ENCODE data around the gene CACNA1G. TPM values are rescaled to one million over a fixed set of nuclear protein-coding genes. Genes with fewer than 3 reads are reported as not detected.

The CACNA1G gene
- total and polyA plus RNA-seq, 2 donors (not counting 3 experiments of a cell fraction or from before 2014, with no cell fraction given) = not detected

DNA sequence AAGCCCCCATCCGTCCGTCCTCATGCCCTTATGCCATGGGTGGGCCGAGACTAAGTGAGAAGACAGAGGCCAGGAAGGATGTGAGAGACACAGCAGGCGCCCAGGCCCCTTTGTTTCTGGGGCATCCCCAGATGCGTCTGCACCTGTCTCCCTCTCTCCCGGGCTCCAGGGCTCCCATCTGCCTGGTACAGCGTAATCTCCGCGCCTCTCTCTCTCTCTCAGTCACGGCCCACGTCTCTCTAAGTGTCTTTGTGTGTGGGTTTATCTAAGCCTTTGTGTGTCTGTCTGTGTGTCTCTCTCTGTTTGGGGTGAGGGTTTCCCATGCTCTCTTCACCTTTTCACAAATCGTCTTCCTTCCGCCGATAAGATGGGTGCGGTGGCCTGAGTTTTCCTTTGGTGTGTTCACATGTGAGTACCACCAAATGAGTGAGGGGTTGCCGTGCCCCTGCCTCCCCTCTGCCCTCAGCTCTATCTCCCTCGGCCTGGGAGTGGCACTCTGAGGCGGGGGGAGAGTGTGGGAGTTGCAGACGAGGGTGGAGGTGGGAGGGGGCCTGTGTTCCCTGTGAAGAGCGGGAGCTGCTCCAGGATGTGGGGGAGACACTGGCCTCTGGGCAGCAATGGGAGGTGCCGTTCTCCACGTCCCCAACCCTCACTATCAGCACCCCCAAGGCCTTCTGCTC is 48.3 kb downstream of the CACNA1G start:
- Histone ChIP-seq H3K79me2 (ENCODE audit: control insufficient read depth, insufficient read depth, low read length) (no peaks in the 10 kb centered on the region), H3K36me3 (ENCODE audit: control insufficient read depth in 2 of 2, extremely low read depth in 1 of 2, insufficient read depth in 2 of 2, low read length in 2 of 2) (no peaks in the 10 kb centered on the region), H3K9ac (replicated peaks; ENCODE audit: extremely low read depth, insufficient read depth, low read length) (no peak overlapping the region), H2AFZ (ENCODE audit: low read depth, low read length) (no peak overlapping the region), H4K20me1 (replicated peaks; ENCODE audit: control insufficient read depth, extremely low read depth, insufficient read depth, low read length) (no peaks in the 10 kb centered on the region), H3K9me1 (replicated peaks; ENCODE audit: control insufficient read depth, extremely low read depth, insufficient read depth, low read length) (no peaks in the 10 kb centered on the region), H3K4me3 (replicated peaks in 1 of 3; ENCODE audit: insufficient read depth in 1 of 3, low read depth in 1 of 3, low read length in 3 of 3) (no peak overlapping the region), H3K9me3 (replicated peaks; ENCODE audit: control insufficient read depth, insufficient read depth, low read length) (no peaks in the 10 kb centered on the region), H3K4me2 (ENCODE audit: insufficient read depth, low read length) (no peak overlapping the region), H3K27ac (ENCODE audit: insufficient read depth, low read depth, low read length) (no peak overlapping the region), H3K27me3 (ENCODE audit: control insufficient read depth in 2 of 2, insufficient read depth in 2 of 2, low read length in 2 of 2) (peaks cover 2 to 3% of the 10 kb centered on the region in 2 experiments), H3K4me1 (ENCODE audit: control insufficient read depth, extremely low read depth, insufficient read depth, low read length) (peaks cover 13% of the 10 kb centered on the region)
- intact Hi-C loops (cut with micrococcal nuclease) (no loop called here), dilution Hi-C loops (cut with MboI; ENCODE audit: extremely low pct_ligation_motif_present, low sequenced_read_pairs) (no loop called here)
- FAIRE-seq = no peak
- BruUV-seq (replicated peaks) = no TSS peak
- no peak for TF ChIP-seq EZH2 (IDR thresholded peaks at IDR 0.05; ENCODE audit: borderline replicate concordance, low read depth, low read length, severe bottlenecking)
- no peak for TF ChIP-seq FOS (IDR thresholded peaks at IDR 0.05; ENCODE audit: borderline replicate concordance, insufficient read depth, low read length)
- TF ChIP-seq POLR2AphosphoS5 (IDR thresholded peaks at IDR 0.05; ENCODE audit: insufficient read depth, low read depth, low read length) = no peak
- no peak for TF ChIP-seq GATA2 (IDR thresholded peaks at IDR 0.05; ENCODE audit: insufficient read depth, insufficient read length, low read depth, low read length)
- TF ChIP-seq, protein P1, sequence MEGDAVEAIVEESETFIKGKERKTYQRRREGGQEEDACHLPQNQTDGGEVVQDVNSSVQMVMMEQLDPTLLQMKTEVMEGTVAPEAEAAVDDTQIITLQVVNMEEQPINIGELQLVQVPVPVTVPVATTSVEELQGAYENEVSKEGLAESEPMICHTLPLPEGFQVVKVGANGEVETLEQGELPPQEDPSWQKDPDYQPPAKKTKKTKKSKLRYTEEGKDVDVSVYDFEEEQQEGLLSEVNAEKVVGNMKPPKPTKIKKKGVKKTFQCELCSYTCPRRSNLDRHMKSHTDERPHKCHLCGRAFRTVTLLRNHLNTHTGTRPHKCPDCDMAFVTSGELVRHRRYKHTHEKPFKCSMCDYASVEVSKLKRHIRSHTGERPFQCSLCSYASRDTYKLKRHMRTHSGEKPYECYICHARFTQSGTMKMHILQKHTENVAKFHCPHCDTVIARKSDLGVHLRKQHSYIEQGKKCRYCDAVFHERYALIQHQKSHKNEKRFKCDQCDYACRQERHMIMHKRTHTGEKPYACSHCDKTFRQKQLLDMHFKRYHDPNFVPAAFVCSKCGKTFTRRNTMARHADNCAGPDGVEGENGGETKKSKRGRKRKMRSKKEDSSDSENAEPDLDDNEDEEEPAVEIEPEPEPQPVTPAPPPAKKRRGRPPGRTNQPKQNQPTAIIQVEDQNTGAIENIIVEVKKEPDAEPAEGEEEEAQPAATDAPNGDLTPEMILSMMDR (IDR thresholded peaks at IDR 0.05; ENCODE audit: extremely low read depth in 1 of 2, insufficient read depth in 1 of 2, low read depth in 1 of 2, low read length in 2 of 2) = no peak
- TF ChIP-seq POLR2A (IDR thresholded peaks at IDR 0.05; ENCODE audit: low read depth, low read length) = no peak
- ChIA-PET CTCF (interaction anchor here (1.2 to 1.4 kb wide), 2 partner anchors 10 to 17 kb away, joined by 3 to 5 read pairs; no protein-coding TSS in a partner anchor), POLR2A (no interaction called here)
- no peak for DNase-seq (ENCODE audit: low read depth, low spot score)

Measured in endothelial cell of umbilical vein (primary cell).